Endothelial cell (in vitro differentiated cells): ENCODE results near the gene CADM1. TPM values are rescaled to one million over a fixed set of nuclear protein-coding genes. Genes with fewer than 3 reads are reported as not detected.

Experiments used
- DNase-seq: peaks from one replicate; pipeline ENCODE4 v3.0.0; 2021; ENCODE audit warnings: low spot score
- H3K27ac Mint-ChIP-seq: one replicate; pipeline ENCODE4 v1.8.0; 2021; ENCODE audit warnings: mixed read lengths, inconsistent platforms; ENCODE audit not compliant: unreplicated experiment
- H3K27me3 Mint-ChIP-seq: one replicate; pipeline ENCODE4 v1.8.0; 2021; ENCODE audit warnings: mild to moderate bottlenecking, moderate library complexity, mixed read lengths, inconsistent platforms; ENCODE audit not compliant: unreplicated experiment
- H3K36me3 Mint-ChIP-seq: one replicate; pipeline ENCODE4 v1.8.0; 2021; ENCODE audit warnings: mild to moderate bottlenecking, low read depth, mixed read lengths, inconsistent platforms; ENCODE audit not compliant: unreplicated experiment
- H3K4me1 Mint-ChIP-seq: one replicate; pipeline ENCODE4 v1.8.0; 2021; ENCODE audit warnings: mild to moderate bottlenecking, mixed read lengths, inconsistent platforms; ENCODE audit not compliant: unreplicated experiment
- H3K4me3 Mint-ChIP-seq: one replicate; pipeline ENCODE4 v1.8.0; 2021; ENCODE audit warnings: mild to moderate bottlenecking, mixed read lengths, inconsistent platforms; ENCODE audit not compliant: unreplicated experiment
- H3K9me3 Mint-ChIP-seq: one replicate; pipeline ENCODE4 v1.8.0; 2021; ENCODE audit warnings: mixed read lengths, inconsistent platforms; ENCODE audit not compliant: unreplicated experiment
- total RNA-seq: library from RNA; stranded (reverse); fragmentation: NEBNext Ultra II Directional; extraction: Animal tissue kit (Norgen Biotek cat#: 25700); gene quantifications from one replicate; pipeline ENCODE4 v1.2.1, GENCODE V29; 2021; ENCODE audit not compliant: unreplicated experiment
- TF ChIP-seq, protein P1 (sequence below): fragments of 200-600 bp; sonication (generic); IDR thresholded peaks from one replicate; pipeline ENCODE4 v1.5.0; 2021; ENCODE audit warnings: antibody characterized with exemption; ENCODE audit not compliant: unreplicated experiment

CADM1 gene
- total RNA-seq, 1 donor from 2014 or later: 65.5 TPM

GRCh38 chr11:115148101-115148500, 356.1 kb downstream of the CADM1 start:
- TF ChIP-seq, protein P1, sequence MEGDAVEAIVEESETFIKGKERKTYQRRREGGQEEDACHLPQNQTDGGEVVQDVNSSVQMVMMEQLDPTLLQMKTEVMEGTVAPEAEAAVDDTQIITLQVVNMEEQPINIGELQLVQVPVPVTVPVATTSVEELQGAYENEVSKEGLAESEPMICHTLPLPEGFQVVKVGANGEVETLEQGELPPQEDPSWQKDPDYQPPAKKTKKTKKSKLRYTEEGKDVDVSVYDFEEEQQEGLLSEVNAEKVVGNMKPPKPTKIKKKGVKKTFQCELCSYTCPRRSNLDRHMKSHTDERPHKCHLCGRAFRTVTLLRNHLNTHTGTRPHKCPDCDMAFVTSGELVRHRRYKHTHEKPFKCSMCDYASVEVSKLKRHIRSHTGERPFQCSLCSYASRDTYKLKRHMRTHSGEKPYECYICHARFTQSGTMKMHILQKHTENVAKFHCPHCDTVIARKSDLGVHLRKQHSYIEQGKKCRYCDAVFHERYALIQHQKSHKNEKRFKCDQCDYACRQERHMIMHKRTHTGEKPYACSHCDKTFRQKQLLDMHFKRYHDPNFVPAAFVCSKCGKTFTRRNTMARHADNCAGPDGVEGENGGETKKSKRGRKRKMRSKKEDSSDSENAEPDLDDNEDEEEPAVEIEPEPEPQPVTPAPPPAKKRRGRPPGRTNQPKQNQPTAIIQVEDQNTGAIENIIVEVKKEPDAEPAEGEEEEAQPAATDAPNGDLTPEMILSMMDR: no peak
- Mint-ChIP-seq H3K4me3 (no peak overlapping the region), H3K4me1 (no peaks in the 10 kb centered on the region), H3K27ac (no peak overlapping the region), H3K36me3 (no peaks in the 10 kb centered on the region), H3K27me3 (peaks cover 2% of the 10 kb centered on the region), H3K9me3 (no peaks in the 10 kb centered on the region)
- DNase-seq: no peak

- DNase-seq: no peak
- Mint-ChIP-seq H3K4me1 (no peaks in the 10 kb centered on the region), H3K9me3 (no peaks in the 10 kb centered on the region), H3K27ac (no peak overlapping the region), H3K36me3 (no peaks in the 10 kb centered on the region), H3K4me3 (no peak overlapping the region), H3K27me3 (peaks cover 2% of the 10 kb centered on the region)
- TF ChIP-seq, protein P1: no peak
These were observed 356.9 kb downstream of the CADM1 start for GRCh38 chr11:115147243-115147807.

DNA sequence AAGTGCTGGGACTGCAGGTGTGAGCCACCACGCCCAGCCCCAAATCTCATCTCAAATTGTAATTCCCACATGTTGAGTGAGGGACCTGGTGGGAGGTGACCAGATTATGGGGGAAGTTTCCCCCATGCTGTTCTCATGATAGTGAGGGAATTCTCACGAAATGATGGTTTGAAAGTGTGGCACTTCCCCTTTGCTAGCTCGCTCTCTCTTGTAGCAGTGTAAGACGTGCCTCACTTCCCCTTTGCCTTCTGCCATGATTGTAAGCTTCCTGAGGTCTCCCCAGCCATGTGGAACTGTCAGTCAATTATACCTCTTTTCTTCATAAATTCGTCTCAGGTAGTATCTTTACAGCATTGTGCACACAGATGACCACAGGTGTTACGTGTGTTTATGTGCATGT, 357.8 kb downstream of the CADM1 start:
- TF ChIP-seq, protein P1: no peak
- no peaks in the 10 kb centered on the region for H3K36me3 Mint-ChIP-seq
- H3K27me3 Mint-ChIP-seq: peaks cover 2% of the 10 kb centered on the region
- DNase-seq: no peak
- H3K27ac Mint-ChIP-seq: no peak overlapping the region
- no peaks in the 10 kb centered on the region for H3K4me1 Mint-ChIP-seq
- no peaks in the 10 kb centered on the region for H3K9me3 Mint-ChIP-seq
- no peak overlapping the region for H3K4me3 Mint-ChIP-seq

- Mint-ChIP-seq H3K27ac (no peak overlapping the region), H3K27me3 (peaks cover 2% of the 10 kb centered on the region), H3K4me3 (no peak overlapping the region), H3K9me3 (no peaks in the 10 kb centered on the region), H3K4me1 (peaks cover 1% of the 10 kb centered on the region), H3K36me3 (no peaks in the 10 kb centered on the region)
- DNase-seq: no peak
- TF ChIP-seq, protein P1: no peak
These were observed 358.9 kb downstream of the CADM1 start for GRCh38 chr11:115145324-115145723.

GRCh38 chr11:115144914-115145313, 359.3 kb downstream of the CADM1 start:
- no peak overlapping the region for H3K4me3 Mint-ChIP-seq
- no peak for DNase-seq
- H3K9me3 Mint-ChIP-seq: no peaks in the 10 kb centered on the region
- peaks cover 3% of the 10 kb centered on the region for H3K4me1 Mint-ChIP-seq
- H3K27me3 Mint-ChIP-seq: peaks cover 2% of the 10 kb centered on the region
- no peaks in the 10 kb centered on the region for H3K36me3 Mint-ChIP-seq
- H3K27ac Mint-ChIP-seq: no peak overlapping the region
- TF ChIP-seq, protein P1: no peak
